Karpas-422 (cell line): Measurements from ENCODE around the gene MIEN1. TPM values are rescaled to one million over a fixed set of nuclear protein-coding genes. Genes with fewer than 3 reads are reported as not detected.

Experiments used
- DNase-seq: peaks from one replicate; pipeline ENCODE4 v3.0.0-alpha.2; 2015
- H2AFZ ChIP-seq: fragments of 200-600 bp; sonication (generic); 2 replicates; pipeline ENCODE4 v1.6.1; 2014; ENCODE audit warnings: antibody characterized with exemption, low read length, mixed read lengths
- H3K27ac ChIP-seq: fragments of 200-600 bp; sonication (generic); 2 replicates; pipeline ENCODE4 v1.5.1; 2014; ENCODE audit warnings: mild to moderate bottlenecking, low read length, moderate library complexity
- H3K27me3 ChIP-seq: fragments of 200-600 bp; sonication (generic); 2 replicates; pipeline ENCODE4 v1.6.1; 2014; ENCODE audit warnings: low read length, mixed read lengths
- H3K36me3 ChIP-seq: fragments of 200-600 bp; sonication (generic); 2 replicates; pipeline ENCODE4 v1.6.1; 2014; ENCODE audit warnings: low read length, mixed read lengths; ENCODE audit not compliant: insufficient read depth
- H3K4me1 ChIP-seq: fragments of 200-600 bp; sonication (generic); 2 replicates; pipeline ENCODE4 v1.6.1; 2014; ENCODE audit warnings: mild to moderate bottlenecking, low read length, mixed read lengths
- H3K4me2 ChIP-seq: fragments of 200-600 bp; sonication (generic); 2 replicates; pipeline ENCODE4 v1.6.1; 2014; ENCODE audit warnings: low read length, low read depth, mild to moderate bottlenecking; ENCODE audit not compliant: poor library complexity, severe bottlenecking
- H3K4me3 ChIP-seq: fragments of 200-600 bp; sonication (generic); 2 replicates; pipeline ENCODE4 v1.5.1; 2014; ENCODE audit warnings: mild to moderate bottlenecking, antibody characterized with exemption, low read length, mixed read lengths
- H3K79me2 ChIP-seq: fragments of 200-600 bp; sonication (generic); 2 replicates; pipeline ENCODE4 v1.6.1; 2014; ENCODE audit warnings: mild to moderate bottlenecking, low read length, mixed read lengths
- H3K9ac ChIP-seq: fragments of 200-600 bp; sonication (generic); 2 replicates; pipeline ENCODE4 v1.6.0; 2014; ENCODE audit warnings: low read length
- H3K9me2 ChIP-seq: fragments of 200-600 bp; sonication (generic), shearing (Covaris generic); replicated peaks from 2 replicates; pipeline ENCODE4 v1.6.0; 2014; ENCODE audit warnings: mild to moderate bottlenecking, low read length, moderate library complexity; ENCODE audit not compliant: insufficient read depth
- H3K9me3 ChIP-seq: fragments of 300-700, 200-600 bp; sonication (generic); 2 replicates; pipeline ENCODE4 v1.6.1; 2014; ENCODE audit warnings: low read length, mixed read lengths
- H4K20me1 ChIP-seq: fragments of 200-600 bp; sonication (generic); 2 replicates; pipeline ENCODE4 v1.6.1; 2014; ENCODE audit warnings: mild to moderate bottlenecking, antibody characterized with exemption, low read length, low read depth; ENCODE audit not compliant: insufficient read depth
- total RNA-seq: library from RNA; depleted of rRNA; stranded (reverse); fragments of >200 nt; shearing (Covaris generic); gene quantifications from 2 replicates; pipeline ENCODE4 v1.2.3, GENCODE V29; 2014; ENCODE audit warnings: low replicate concordance

Gene MIEN1
- total RNA-seq, 1 experiment from 2014 or later, result 77.8 TPM

GRCh38 chr17:39757931-39758873 lies 27.9 kb upstream of the MIEN1 start:
- H3K9me2 ChIP-seq, result no peaks in the 10 kb centered on the region
- peak overlapping the region; percentile 4; the same call in 1 of the 2 replicates for H3K4me3 ChIP-seq
- no peaks in the 10 kb centered on the region for H3K79me2 ChIP-seq
- no peak overlapping the region for H2AFZ ChIP-seq
- peak overlapping the region; percentile 100 for H3K27ac ChIP-seq
- H4K20me1 ChIP-seq, result no peaks in the 10 kb centered on the region
- peak overlapping the region; percentile 98 for H3K4me2 ChIP-seq
- peak overlapping the region; percentile 99 for H3K9ac ChIP-seq
- H3K36me3 ChIP-seq, result peaks cover 19% of the 10 kb centered on the region
- peaks cover 82% of the 10 kb centered on the region for H3K4me1 ChIP-seq
- no peaks in the 10 kb centered on the region for H3K9me3 ChIP-seq
- H3K27me3 ChIP-seq, result no peaks in the 10 kb centered on the region
- DNase-seq, result peak; percentile 90

GRCh38 chr17:39757176-39757662 lies 26.9 kb upstream of the MIEN1 start:
- no peaks in the 10 kb centered on the region for H4K20me1 ChIP-seq
- H2AFZ ChIP-seq, result no peak overlapping the region
- H3K9me3 ChIP-seq, result no peaks in the 10 kb centered on the region
- no peaks in the 10 kb centered on the region for H3K79me2 ChIP-seq
- H3K9ac ChIP-seq, result peak overlapping the region; percentile 99
- H3K9me2 ChIP-seq, result no peaks in the 10 kb centered on the region
- peak overlapping the region; percentile 100 for H3K27ac ChIP-seq
- H3K4me2 ChIP-seq, result peak overlapping the region; percentile 98
- H3K36me3 ChIP-seq, result peaks cover 12% of the 10 kb centered on the region
- peak; percentile 67 for DNase-seq
- peaks cover 87% of the 10 kb centered on the region for H3K4me1 ChIP-seq
- H3K4me3 ChIP-seq, result peak overlapping the region; percentile 71; the same call in 1 of the 2 replicates
- no peaks in the 10 kb centered on the region for H3K27me3 ChIP-seq

- peak overlapping the region; percentile 99 for H3K9ac ChIP-seq
Observed at GRCh38 chr17:39756380-39757079, 26.2 kb upstream of the MIEN1 start.

GRCh38 chr17:39755554-39756379 lies 25.4 kb upstream of the MIEN1 start:
- Histone ChIP-seq H3K9me2 (no peaks in the 10 kb centered on the region), H3K4me2 (peak overlapping the region; percentile 98), H3K79me2 (no peaks in the 10 kb centered on the region), H3K9me3 (no peaks in the 10 kb centered on the region), H4K20me1 (no peaks in the 10 kb centered on the region), H3K4me1 (peaks cover 77% of the 10 kb centered on the region), H3K27me3 (no peaks in the 10 kb centered on the region), H3K4me3 (peak overlapping the region; percentile 71), H3K9ac (peak overlapping the region; percentile 99), H3K27ac (peak overlapping the region; percentile 100), H3K36me3 (peaks cover 3% of the 10 kb centered on the region; the same call in 1 of the 2 replicates), H2AFZ (no peak overlapping the region)
- DNase-seq, result peak; percentile 95

More at GRCh38 chr17:39756380-39757079, 26.2 kb upstream of the MIEN1 start:
- DNase-seq, result peak; percentile 91
- peaks cover 7% of the 10 kb centered on the region; the same call in 1 of the 2 replicates for H3K36me3 ChIP-seq
- H4K20me1 ChIP-seq, result no peaks in the 10 kb centered on the region
- peak overlapping the region; percentile 71 for H3K4me3 ChIP-seq
- peak overlapping the region; percentile 98 for H3K4me2 ChIP-seq
- H3K27me3 ChIP-seq, result no peaks in the 10 kb centered on the region
- H3K4me1 ChIP-seq, result peaks cover 82% of the 10 kb centered on the region
- no peaks in the 10 kb centered on the region for H3K79me2 ChIP-seq
- H3K27ac ChIP-seq, result peak overlapping the region; percentile 100
- H2AFZ ChIP-seq, result no peak overlapping the region
- no peaks in the 10 kb centered on the region for H3K9me2 ChIP-seq
- no peaks in the 10 kb centered on the region for H3K9me3 ChIP-seq

GRCh38 chr17:39754958-39755553 lies 24.7 kb upstream of the MIEN1 start:
- Histone ChIP-seq H3K27ac (peak overlapping the region; percentile 100), H3K36me3 (no peaks in the 10 kb centered on the region), H3K27me3 (no peaks in the 10 kb centered on the region), H3K9me2 (no peaks in the 10 kb centered on the region), H3K4me3 (peak overlapping the region; percentile 71), H3K4me1 (peaks cover 72% of the 10 kb centered on the region), H3K9me3 (no peaks in the 10 kb centered on the region), H4K20me1 (no peaks in the 10 kb centered on the region), H3K4me2 (peak overlapping the region; percentile 98), H3K79me2 (no peaks in the 10 kb centered on the region), H3K9ac (peak overlapping the region; percentile 99), H2AFZ (no peak overlapping the region)
- DNase-seq, result no peak

DNA sequence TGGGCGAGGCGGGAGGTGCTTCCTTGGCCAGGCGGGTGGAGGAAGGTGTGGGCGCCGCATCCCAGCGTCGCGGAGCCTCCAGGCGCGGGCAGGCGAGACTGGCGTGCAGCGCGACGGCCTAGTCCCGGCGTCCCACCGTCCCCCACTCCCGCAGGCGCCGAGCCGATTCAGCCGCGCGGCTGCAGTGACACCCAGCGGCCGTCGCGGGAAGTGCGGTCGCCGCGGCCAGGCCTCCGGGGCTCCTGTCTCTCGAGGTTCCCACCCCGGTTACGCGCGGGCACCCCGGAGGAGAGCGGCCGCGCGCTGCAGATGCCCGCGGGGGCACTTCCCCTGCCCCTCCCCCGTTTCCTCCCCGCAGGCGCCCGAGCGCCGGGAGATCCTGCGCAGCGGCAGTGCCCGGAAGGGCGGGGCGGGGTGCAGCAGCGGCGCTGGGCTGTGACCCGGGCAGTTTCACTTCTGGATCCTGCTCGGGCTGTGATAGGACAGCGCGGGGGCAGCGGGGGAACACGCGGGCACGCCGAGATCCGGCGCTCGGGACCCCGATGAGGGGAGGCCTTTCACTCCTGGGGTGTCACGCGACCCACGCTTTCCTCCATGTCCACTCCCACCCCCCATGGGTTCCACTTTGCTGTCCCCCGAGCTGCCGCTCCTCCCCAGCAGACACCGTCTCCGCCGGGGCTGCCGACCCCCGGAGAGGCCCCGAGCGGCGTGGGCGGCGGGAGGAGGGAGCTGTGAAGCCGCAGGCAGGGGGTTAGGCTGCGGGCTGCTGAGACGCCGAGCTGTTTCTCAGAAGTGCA lies 24.0 kb upstream of the MIEN1 start:
- Histone ChIP-seq H3K27me3 (no peaks in the 10 kb centered on the region), H3K4me2 (peak overlapping the region; percentile 98), H3K9me3 (no peaks in the 10 kb centered on the region), H3K4me3 (peak overlapping the region; percentile 71), H3K79me2 (no peaks in the 10 kb centered on the region), H3K9ac (peak overlapping the region; percentile 99), H3K36me3 (no peaks in the 10 kb centered on the region), H3K4me1 (peaks cover 65% of the 10 kb centered on the region), H3K9me2 (no peaks in the 10 kb centered on the region), H3K27ac (peak overlapping the region; percentile 100), H4K20me1 (no peaks in the 10 kb centered on the region), H2AFZ (0 out of 2 replicates have a peak overlapping the region, but pooled peaks have one; percentile 69)
- peak; percentile 99 for DNase-seq
